ENCODE results near the gene TSPAN9. TPM values are rescaled to one million over a fixed set of nuclear protein-coding genes. Genes with fewer than 3 reads are reported as not detected.
A peak's percentile ranks its signal among the peaks of the same experiment; 100 is the strongest.

TSPAN9 gene
- total and polyA plus RNA-seq, 8 donors: 1.4 to 58.3 (median 7.9) TPM

DNA sequence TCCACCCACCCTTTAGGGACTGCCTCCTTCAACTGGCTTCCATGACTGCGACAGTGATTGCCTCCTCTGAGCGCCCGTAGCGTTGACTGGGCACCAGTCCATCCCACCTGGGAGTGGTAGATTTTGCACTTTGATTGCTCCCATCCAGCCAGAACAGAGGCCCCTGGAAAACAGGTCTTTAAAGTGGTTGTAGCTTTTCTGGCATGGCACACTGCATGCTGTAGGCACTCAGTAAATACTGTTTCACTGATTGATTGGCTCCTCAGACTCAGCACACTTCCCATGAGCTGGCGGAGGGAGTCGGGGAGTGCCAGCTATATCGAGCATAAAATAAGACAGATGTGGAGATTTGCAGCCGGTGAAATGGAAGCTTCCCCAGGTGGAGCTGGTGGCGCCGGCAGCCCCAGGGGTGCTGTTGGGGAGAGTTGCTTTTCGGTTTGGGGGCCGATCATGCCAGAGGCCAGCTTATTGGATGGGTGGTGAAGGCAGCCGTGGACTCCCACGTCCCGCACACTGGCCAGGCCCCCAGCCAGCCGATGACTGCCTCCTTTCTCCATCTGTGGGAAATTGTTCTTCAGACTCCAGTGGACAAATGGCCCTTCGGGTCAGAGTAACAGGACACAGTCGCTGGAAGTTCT lies 200.2 kb downstream of the TSPAN9 start:
- Histone ChIP-seq H3K27me3 (no peaks in the 10 kb centered on the region), H3K36me3 (peaks cover 5 to 25% (median 19%) of the 10 kb centered on the region in 4 donors), H3K4me3 (no peak overlapping the region), H3K4me1 (peaks cover 0 to 13% (median 5%) of the 10 kb centered on the region in 4 donors), H3K9me3 (no peaks in the 10 kb centered on the region), H3K27ac (no peak overlapping the region)
- TF ChIP-seq EP300 (IDR thresholded peaks at IDR 0.05) (no peak), POLR2AphosphoS5 (IDR thresholded peaks at IDR 0.05) (no peak), POLR2A (IDR thresholded peaks at IDR 0.05) (no peak)
- TF ChIP-seq, protein P1, sequence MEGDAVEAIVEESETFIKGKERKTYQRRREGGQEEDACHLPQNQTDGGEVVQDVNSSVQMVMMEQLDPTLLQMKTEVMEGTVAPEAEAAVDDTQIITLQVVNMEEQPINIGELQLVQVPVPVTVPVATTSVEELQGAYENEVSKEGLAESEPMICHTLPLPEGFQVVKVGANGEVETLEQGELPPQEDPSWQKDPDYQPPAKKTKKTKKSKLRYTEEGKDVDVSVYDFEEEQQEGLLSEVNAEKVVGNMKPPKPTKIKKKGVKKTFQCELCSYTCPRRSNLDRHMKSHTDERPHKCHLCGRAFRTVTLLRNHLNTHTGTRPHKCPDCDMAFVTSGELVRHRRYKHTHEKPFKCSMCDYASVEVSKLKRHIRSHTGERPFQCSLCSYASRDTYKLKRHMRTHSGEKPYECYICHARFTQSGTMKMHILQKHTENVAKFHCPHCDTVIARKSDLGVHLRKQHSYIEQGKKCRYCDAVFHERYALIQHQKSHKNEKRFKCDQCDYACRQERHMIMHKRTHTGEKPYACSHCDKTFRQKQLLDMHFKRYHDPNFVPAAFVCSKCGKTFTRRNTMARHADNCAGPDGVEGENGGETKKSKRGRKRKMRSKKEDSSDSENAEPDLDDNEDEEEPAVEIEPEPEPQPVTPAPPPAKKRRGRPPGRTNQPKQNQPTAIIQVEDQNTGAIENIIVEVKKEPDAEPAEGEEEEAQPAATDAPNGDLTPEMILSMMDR (IDR thresholded peaks at IDR 0.05): no peak
- intact Hi-C loops (cut with DNase I; ENCODE audit: low total_unique reads): loop anchor here (5.0 kb wide), 2 partner anchors 145 to 210 kb away; no protein-coding TSS in a partner anchor
- peak in 1 of 2 donors; percentile 42 for DNase-seq
- 53 to 77% (median 71%) methylated on average over 18 of the region's 18 CpGs for WGBS, 5 donors

DNA sequence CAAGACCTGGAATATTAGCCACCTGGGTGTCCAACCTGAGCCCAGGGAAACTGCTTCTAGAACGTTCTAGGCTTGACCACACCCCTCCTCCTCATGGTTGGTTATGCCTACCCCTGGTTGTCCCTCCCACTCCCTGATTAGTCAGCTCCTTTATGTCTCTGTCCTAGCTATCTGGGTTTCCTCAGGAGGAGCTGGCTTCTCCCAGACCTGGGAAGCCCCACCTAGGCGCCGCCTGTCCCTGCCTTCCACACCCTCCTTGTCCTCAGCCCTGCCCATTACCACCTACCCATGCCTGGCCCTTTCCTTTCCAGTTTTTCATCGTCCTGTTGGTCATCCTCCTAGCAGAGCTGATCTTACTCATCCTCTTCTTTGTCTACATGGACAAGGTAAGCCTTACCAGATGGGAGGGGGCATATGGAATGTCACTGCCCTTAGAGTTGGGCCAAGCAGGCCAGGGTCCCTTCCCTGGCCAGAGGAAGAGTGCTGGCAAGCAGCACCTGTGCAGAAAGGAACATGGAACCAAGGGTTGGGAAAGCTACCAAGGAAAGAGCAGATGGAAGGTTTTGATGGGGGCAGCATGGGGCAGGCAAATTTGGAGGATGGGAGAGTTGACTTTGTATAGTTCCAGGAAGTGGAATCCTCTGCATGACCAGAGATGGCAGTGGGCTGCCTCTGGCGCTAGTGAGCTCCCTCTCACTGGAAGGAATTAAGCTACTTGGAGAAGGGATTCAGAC lies 201.7 kb downstream of the TSPAN9 start:
- no peaks in the 10 kb centered on the region for H3K27me3 ChIP-seq
- H3K36me3 ChIP-seq: peaks cover 9 to 39% (median 33%) of the 10 kb centered on the region in 4 donors
- H3K9me3 ChIP-seq: no peaks in the 10 kb centered on the region
- H3K4me1 ChIP-seq: peaks cover 0 to 7% (median 2%) of the 10 kb centered on the region in 4 donors
- no peak overlapping the region for H3K4me3 ChIP-seq
- intact Hi-C loops (cut with DNase I; ENCODE audit: low total_unique reads): loop anchor here (5.0 kb wide), 2 partner anchors 147 to 212 kb away; no protein-coding TSS in a partner anchor
- 82 to 86% (median 85%) methylated on average over 5 of the region's 5 CpGs for WGBS, 5 donors
- DNase-seq: no peak
- TF ChIP-seq EP300 (IDR thresholded peaks at IDR 0.05): no peak
- no peak for TF ChIP-seq POLR2A (IDR thresholded peaks at IDR 0.05)
- no peak for TF ChIP-seq POLR2AphosphoS5 (IDR thresholded peaks at IDR 0.05)
- TF ChIP-seq, protein P1 (IDR thresholded peaks at IDR 0.05): no peak
- no peak overlapping the region for H3K27ac ChIP-seq

DNA sequence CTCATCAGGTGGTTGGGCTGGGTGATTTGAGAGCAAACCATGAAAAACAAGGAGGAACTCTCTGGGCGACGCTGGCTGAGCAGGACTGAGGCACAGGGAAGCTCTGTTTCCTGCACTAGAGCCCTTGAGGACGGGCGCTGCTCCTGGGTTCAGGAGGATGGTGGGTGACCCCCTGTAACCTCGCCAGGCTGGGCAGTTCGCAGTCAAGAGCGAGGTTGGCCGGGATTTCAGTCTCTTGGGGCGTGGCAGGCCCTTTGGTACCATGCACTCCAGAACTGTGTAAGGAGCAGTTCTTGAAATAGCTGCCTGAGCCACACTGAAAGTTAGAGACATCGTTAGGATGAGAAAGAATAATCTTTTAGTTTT lies 202.2 kb downstream of the TSPAN9 start:
- Histone ChIP-seq H3K36me3 (peaks cover 9 to 44% (median 37%) of the 10 kb centered on the region in 4 donors), H3K4me3 (no peak overlapping the region), H3K27me3 (no peaks in the 10 kb centered on the region), H3K9me3 (no peaks in the 10 kb centered on the region), H3K27ac (no peak overlapping the region), H3K4me1 (peaks cover 0 to 6% (median 2%) of the 10 kb centered on the region in 4 donors)
- intact Hi-C loops (cut with DNase I; ENCODE audit: low total_unique reads): loop anchor here (5.0 kb wide), 2 partner anchors 147 to 212 kb away; no protein-coding TSS in a partner anchor
- DNase-seq: no peak
- TF ChIP-seq EP300 (IDR thresholded peaks at IDR 0.05) (no peak), POLR2AphosphoS5 (IDR thresholded peaks at IDR 0.05) (no peak), POLR2A (IDR thresholded peaks at IDR 0.05) (no peak)
- TF ChIP-seq, protein P1 (IDR thresholded peaks at IDR 0.05): no peak
- 81 to 87% (median 83%) methylated on average over 10 of the region's 10 CpGs for WGBS, 5 donors

DNA sequence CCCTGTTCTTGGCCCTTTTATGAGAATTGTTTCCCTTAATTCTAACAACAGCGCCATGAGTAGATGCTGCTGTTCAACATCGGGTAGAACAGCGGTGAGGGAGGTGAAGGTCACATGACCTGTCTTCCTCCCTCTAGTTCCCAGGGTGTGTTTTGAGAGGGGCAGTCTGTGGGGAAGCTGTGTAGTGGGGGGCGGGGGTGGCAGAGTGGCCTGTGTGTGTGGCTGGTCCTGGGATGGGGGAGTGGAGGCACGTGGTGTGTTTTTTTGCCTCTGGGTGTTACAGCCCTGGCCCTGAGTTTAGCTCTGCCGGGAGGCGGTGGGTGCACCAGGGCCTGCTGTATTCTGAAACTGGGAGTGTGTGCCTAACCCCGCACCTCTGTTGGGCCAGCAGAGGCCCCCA lies 202.7 kb downstream of the TSPAN9 start:
- H3K9me3 ChIP-seq: no peaks in the 10 kb centered on the region
- H3K4me1 ChIP-seq: peaks cover 0 to 6% (median 2%) of the 10 kb centered on the region in 4 donors
- WGBS, 5 donors: 70 to 91% (median 84%) methylated on average over 8 of the region's 8 CpGs
- DNase-seq: no peak
- no peaks in the 10 kb centered on the region for H3K27me3 ChIP-seq
- H3K4me3 ChIP-seq: no peak overlapping the region
- TF ChIP-seq POLR2AphosphoS5 (IDR thresholded peaks at IDR 0.05): no peak
- H3K36me3 ChIP-seq: peaks cover 9 to 49% (median 41%) of the 10 kb centered on the region in 4 donors
- intact Hi-C loops (cut with DNase I; ENCODE audit: low total_unique reads): loop anchor here (5.0 kb wide), 2 partner anchors 148 to 213 kb away; no protein-coding TSS in a partner anchor
- no peak overlapping the region for H3K27ac ChIP-seq
